ENCODE measurements around the gene KDF1. TPM values are rescaled to one million over a fixed set of nuclear protein-coding genes. Genes with fewer than 3 reads are reported as not detected.
A peak's percentile ranks its signal among the peaks of the same experiment; 100 is the strongest.

KDF1 gene
- total and polyA plus RNA-seq, 7 experiments from 2014 or later: 1.7 to 9.5 (median 2.2) TPM; not detected in 1

- H3K9me3 Mint-ChIP-seq: no peaks in the 10 kb centered on the region
- H3K27ac ChIP-seq (ENCODE audit: low read depth, low read length): no peak overlapping the region
- no peaks in the 10 kb centered on the region for H3K36me3 Mint-ChIP-seq
- POLR2A ChIA-PET: no interaction called here
- no peaks in the 10 kb centered on the region for H3K36me3 ChIP-seq (ENCODE audit: control insufficient read depth in 2 of 3, insufficient read depth in 3 of 3, low read length in 3 of 3)
- ATAC-seq: no peak
- H3K9me3 ChIP-seq (ENCODE audit: control insufficient read depth in 2 of 3, low read length in 3 of 3): no peaks in the 10 kb centered on the region
- intact Hi-C loops (cut with micrococcal nuclease): no loop called here
- peaks cover 19 to 45% (median 24%) of the 10 kb centered on the region in 5 donors for H3K27me3 Mint-ChIP-seq
- H3K27me3 ChIP-seq (ENCODE audit: control insufficient read depth in 2 of 2, insufficient read depth in 2 of 2, low read length in 2 of 2): peaks cover 0 to 13% of the 10 kb centered on the region in 2 donors
- H3K4me3 Mint-ChIP-seq: no peak overlapping the region
- no peak for DNase-seq
- H3K4me3 ChIP-seq (ENCODE audit: low read length): no peak overlapping the region
- H3K4me1 ChIP-seq (ENCODE audit: control insufficient read depth in 2 of 2, insufficient read depth in 2 of 2, low read length in 2 of 2): peaks cover 0 to 12% of the 10 kb centered on the region in 2 donors
- peaks cover 0 to 17% (median 8%) of the 10 kb centered on the region in 7 donors for H3K4me1 Mint-ChIP-seq
- no peak overlapping the region for H3K27ac Mint-ChIP-seq
- CTCF ChIA-PET: no interaction called here
Observed at GRCh38 chr1:26999440-26999987, 39.2 kb upstream of the KDF1 start.

DNA sequence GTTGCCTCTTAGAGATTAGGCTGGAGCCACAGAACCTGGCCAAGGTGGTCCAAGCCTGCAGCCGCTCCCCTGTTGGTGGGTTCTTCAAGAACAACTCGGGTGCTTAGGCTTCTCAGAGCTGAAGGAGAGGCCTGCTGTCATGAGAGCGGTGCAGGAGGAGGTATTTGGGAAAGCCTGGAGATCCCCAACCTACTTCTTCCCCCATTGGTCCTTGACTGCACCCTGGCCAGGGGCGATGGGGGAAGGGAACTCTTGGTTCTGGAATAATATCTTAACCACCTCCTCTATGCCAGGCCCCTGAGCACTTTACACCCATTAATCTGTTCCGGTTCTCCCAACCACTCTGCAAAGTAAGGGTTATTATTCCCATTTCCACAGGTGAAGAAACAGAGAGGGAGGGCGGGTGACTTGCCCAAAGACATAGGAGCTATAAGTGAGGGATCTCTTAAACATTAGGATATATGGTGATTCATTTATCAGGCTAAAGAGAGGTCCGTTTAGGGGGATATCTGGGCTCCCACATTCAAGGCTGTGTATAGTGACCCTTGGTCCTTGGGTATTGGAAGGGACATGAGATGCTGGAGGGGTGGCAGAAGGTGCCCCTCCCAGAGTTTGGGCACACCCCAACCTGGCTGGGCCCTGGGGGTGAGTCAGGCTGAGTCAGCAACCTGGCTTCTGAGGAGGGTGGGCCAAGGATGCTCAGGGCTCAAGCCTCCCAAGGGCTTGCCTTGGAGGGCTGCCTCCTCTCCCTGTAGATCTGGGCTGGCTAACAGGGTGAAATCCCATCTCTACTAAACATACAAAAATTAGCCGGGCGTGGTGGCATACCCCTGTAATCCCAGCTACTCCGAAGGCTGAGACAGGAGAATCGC, 38.4 kb upstream of the KDF1 start:
- H3K27ac Mint-ChIP-seq: no peak overlapping the region
- H3K9me3 Mint-ChIP-seq: no peaks in the 10 kb centered on the region
- intact Hi-C loops (cut with micrococcal nuclease): no loop called here
- Histone ChIP-seq H3K36me3 (ENCODE audit: control insufficient read depth in 2 of 3, insufficient read depth in 3 of 3, low read length in 3 of 3) (no peaks in the 10 kb centered on the region), H3K4me1 (ENCODE audit: control insufficient read depth in 2 of 2, insufficient read depth in 2 of 2, low read length in 2 of 2) (peaks cover 0 to 14% of the 10 kb centered on the region in 2 donors), H3K4me3 (ENCODE audit: low read length) (no peak overlapping the region), H3K9me3 (ENCODE audit: control insufficient read depth in 2 of 3, low read length in 3 of 3) (no peaks in the 10 kb centered on the region), H3K27me3 (ENCODE audit: control insufficient read depth in 2 of 2, insufficient read depth in 2 of 2, low read length in 2 of 2) (peaks cover 0 to 13% of the 10 kb centered on the region in 2 donors), H3K27ac (ENCODE audit: low read depth, low read length) (no peak overlapping the region)
- H3K36me3 Mint-ChIP-seq: no peaks in the 10 kb centered on the region
- CTCF ChIA-PET: interaction anchor here (0.6 to 2.0 kb wide), 5 partner anchors 9 to 761 kb away, joined by 3 to 6 read pairs (median 3); no protein-coding TSS in a partner anchor
- H3K4me3 Mint-ChIP-seq: no peak overlapping the region
- POLR2A ChIA-PET: interaction anchor here (0.6 kb wide), 1 partner anchor 120 kb away, joined by 3 read pairs; no protein-coding TSS in a partner anchor
- H3K27me3 Mint-ChIP-seq: peaks cover 19 to 47% (median 24%) of the 10 kb centered on the region in 5 donors
- no peak for ATAC-seq
- H3K4me1 Mint-ChIP-seq: peaks cover 0 to 17% (median 10%) of the 10 kb centered on the region in 7 donors
- DNase-seq: no peak

DNA sequence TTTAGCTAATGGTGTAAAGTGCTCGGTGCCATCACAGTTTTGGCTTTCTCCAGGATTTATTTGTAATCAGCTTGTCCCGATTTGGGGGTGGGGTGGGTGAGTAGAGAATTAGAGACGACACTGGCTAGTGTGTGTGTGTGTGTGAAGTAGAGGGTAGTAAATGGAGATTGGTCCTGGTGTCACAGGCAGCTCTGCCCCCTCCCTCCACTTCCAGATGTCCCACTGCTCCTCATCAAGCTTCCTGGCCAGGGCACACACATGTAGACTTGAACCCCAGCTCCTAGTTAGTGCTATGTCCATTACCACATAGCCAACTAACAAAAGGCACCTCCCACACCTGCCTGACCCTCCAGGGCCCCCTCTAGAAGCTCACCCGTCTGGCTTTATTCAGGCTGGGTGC, 36.4 kb upstream of the KDF1 start:
- Histone ChIP-seq H3K4me3 (ENCODE audit: low read length) (no peak overlapping the region), H3K27ac (ENCODE audit: low read depth, low read length) (no peak overlapping the region), H3K27me3 (ENCODE audit: control insufficient read depth in 2 of 2, insufficient read depth in 2 of 2, low read length in 2 of 2) (peaks cover 0 to 18% of the 10 kb centered on the region in 2 donors), H3K4me1 (ENCODE audit: control insufficient read depth in 2 of 2, insufficient read depth in 2 of 2, low read length in 2 of 2) (peaks cover 5 to 21% of the 10 kb centered on the region in 2 donors), H3K36me3 (ENCODE audit: control insufficient read depth in 2 of 3, insufficient read depth in 3 of 3, low read length in 3 of 3) (no peaks in the 10 kb centered on the region), H3K9me3 (ENCODE audit: control insufficient read depth in 2 of 3, low read length in 3 of 3) (no peaks in the 10 kb centered on the region)
- Mint-ChIP-seq H3K9me3 (no peaks in the 10 kb centered on the region), H3K36me3 (no peaks in the 10 kb centered on the region), H3K27ac (no peak overlapping the region), H3K4me3 (no peak overlapping the region), H3K4me1 (peaks cover 5 to 27% (median 20%) of the 10 kb centered on the region in 7 donors), H3K27me3 (peaks cover 28 to 53% (median 33%) of the 10 kb centered on the region in 5 donors)
- intact Hi-C loops (cut with micrococcal nuclease): loop anchor here (1.0 to 2.0 kb wide), 3 partner anchors 34 to 101 kb away; no protein-coding TSS in a partner anchor
- no peak for DNase-seq
- ChIA-PET POLR2A (interaction anchor here (0.8 kb wide), 1 partner anchor 10 kb away, joined by 3 read pairs; no protein-coding TSS in a partner anchor), CTCF (interaction anchor here (1.3 to 2.0 kb wide), 3 partner anchors 8 to 50 kb away, joined by 3 to 6 read pairs (median 6); no protein-coding TSS in a partner anchor)
- no peak for ATAC-seq

GRCh38 chr1:26996024-26996423, 35.8 kb upstream of the KDF1 start:
- no peak overlapping the region for H3K27ac ChIP-seq (ENCODE audit: low read depth, low read length)
- H3K4me1 ChIP-seq (ENCODE audit: control insufficient read depth in 2 of 2, insufficient read depth in 2 of 2, low read length in 2 of 2): peaks cover 5 to 21% of the 10 kb centered on the region in 2 donors
- peaks cover 0 to 1% (median 0%) of the 10 kb centered on the region in 11 donors for H3K9me3 Mint-ChIP-seq
- DNase-seq (no peak), ATAC-seq (no peak)
- intact Hi-C loops (cut with micrococcal nuclease): loop anchor here in 1 of 2 donors (2.0 kb wide), 1 partner anchor 49 kb away; no protein-coding TSS in a partner anchor
- H3K27ac Mint-ChIP-seq: no peak overlapping the region
- POLR2A ChIA-PET: no interaction called here
- H3K4me3 Mint-ChIP-seq: peak overlapping the region in 2 of 10 donors; percentile 21 to 32
- CTCF ChIA-PET: interaction anchor here (0.8 to 1.5 kb wide), 3 partner anchors 7 to 103 kb away, joined by 3 to 6 read pairs (median 3); no protein-coding TSS in a partner anchor
- H3K4me3 ChIP-seq (ENCODE audit: low read length): no peak overlapping the region
- peaks cover 5 to 27% (median 22%) of the 10 kb centered on the region in 7 donors for H3K4me1 Mint-ChIP-seq
- H3K36me3 Mint-ChIP-seq: no peaks in the 10 kb centered on the region
- H3K9me3 ChIP-seq (ENCODE audit: control insufficient read depth in 2 of 3, low read length in 3 of 3): no peaks in the 10 kb centered on the region
- peaks cover 31 to 58% (median 36%) of the 10 kb centered on the region in 5 donors for H3K27me3 Mint-ChIP-seq
- no peaks in the 10 kb centered on the region for H3K36me3 ChIP-seq (ENCODE audit: control insufficient read depth in 2 of 3, insufficient read depth in 3 of 3, low read length in 3 of 3)
- peaks cover 0 to 18% of the 10 kb centered on the region in 2 donors for H3K27me3 ChIP-seq (ENCODE audit: control insufficient read depth in 2 of 2, insufficient read depth in 2 of 2, low read length in 2 of 2)

DNA sequence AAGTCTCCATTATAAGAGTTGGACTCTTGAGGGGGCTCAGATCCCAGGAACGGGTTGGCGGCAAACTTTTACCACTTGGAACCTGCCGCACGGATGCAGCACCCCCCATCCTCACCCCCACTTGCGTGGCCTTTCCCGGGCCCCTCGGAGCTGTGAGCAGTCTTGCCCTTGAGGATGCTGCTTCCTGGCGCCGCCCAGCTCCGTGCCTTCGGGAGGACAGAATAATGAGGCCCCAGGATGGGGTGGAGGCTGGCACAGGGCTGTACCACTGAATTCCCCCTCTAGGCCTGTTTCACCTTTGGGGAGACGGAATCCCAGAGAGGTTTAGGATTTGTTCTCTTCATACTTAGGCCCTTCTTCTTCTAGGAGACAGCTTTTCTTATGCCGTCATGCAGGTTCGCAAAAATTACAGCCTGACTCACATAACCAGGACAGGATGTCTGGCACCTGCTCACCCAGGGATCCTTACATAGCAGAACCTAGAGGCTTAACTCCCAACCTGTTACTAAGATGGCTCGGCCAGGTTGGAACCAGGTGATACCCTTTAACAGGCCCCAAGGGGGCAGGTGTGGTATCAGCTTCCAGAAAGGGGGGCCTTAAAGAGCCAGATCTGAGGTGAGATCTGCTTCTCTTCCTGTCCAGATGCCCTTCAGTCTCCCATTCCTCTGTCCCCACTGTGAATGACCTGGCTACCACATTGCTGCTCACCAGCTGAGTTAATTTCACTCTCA, 34.7 kb upstream of the KDF1 start:
- H3K9me3 Mint-ChIP-seq: peaks cover 0 to 1% (median 0%) of the 10 kb centered on the region in 11 donors
- POLR2A ChIA-PET: no interaction called here
- DNase-seq: no peak
- peak overlapping the region in 1 of 9 donors; percentile 52 for H3K27ac Mint-ChIP-seq
- no peak overlapping the region for H3K27ac ChIP-seq (ENCODE audit: low read depth, low read length)
- peaks cover 5 to 21% of the 10 kb centered on the region in 2 donors for H3K4me1 ChIP-seq (ENCODE audit: control insufficient read depth in 2 of 2, insufficient read depth in 2 of 2, low read length in 2 of 2)
- peak overlapping the region; percentile 69 to 89 (median 77) for H3K4me3 Mint-ChIP-seq
- no peak for ATAC-seq
- peaks cover 0 to 18% of the 10 kb centered on the region in 2 donors for H3K27me3 ChIP-seq (ENCODE audit: control insufficient read depth in 2 of 2, insufficient read depth in 2 of 2, low read length in 2 of 2)
- H3K36me3 ChIP-seq (ENCODE audit: control insufficient read depth in 2 of 3, insufficient read depth in 3 of 3, low read length in 3 of 3): no peaks in the 10 kb centered on the region
- intact Hi-C loops (cut with micrococcal nuclease): loop anchor here (2.0 to 5.0 kb wide), 2 partner anchors 74 to 93 kb away; partner anchors contain the start of genes GPATCH3 (in 1 of the 2) and NUDC (in 1 of the 2)
- H3K36me3 Mint-ChIP-seq: no peaks in the 10 kb centered on the region
- peaks cover 33 to 64% (median 42%) of the 10 kb centered on the region in 5 donors for H3K27me3 Mint-ChIP-seq
- no peak overlapping the region for H3K4me3 ChIP-seq (ENCODE audit: low read length)
- CTCF ChIA-PET: no interaction called here
- H3K4me1 Mint-ChIP-seq: peaks cover 5 to 27% (median 22%) of the 10 kb centered on the region in 7 donors
- H3K9me3 ChIP-seq (ENCODE audit: control insufficient read depth in 2 of 3, low read length in 3 of 3): no peaks in the 10 kb centered on the region
